Karpas-422 (cell line): ENCODE measurements around the gene CELF4. TPM values are rescaled to one million over a fixed set of nuclear protein-coding genes. Genes with fewer than 3 reads are reported as not detected.
"Not testable (repeated sequence)": the region's sequence is repeated elsewhere in the genome, so short reads cannot be mapped to it uniquely, and the experiment has no call there.

Source experiments
- DNase-seq: peaks from one replicate; pipeline ENCODE4 v3.0.0-alpha.2; 2015
- H2AFZ ChIP-seq: fragments of 200-600 bp; sonication (generic); 2 replicates; pipeline ENCODE4 v1.6.1; 2014; ENCODE audit warnings: antibody characterized with exemption, low read length, mixed read lengths
- H3K27ac ChIP-seq: fragments of 200-600 bp; sonication (generic); 2 replicates; pipeline ENCODE4 v1.5.1; 2014; ENCODE audit warnings: mild to moderate bottlenecking, low read length, moderate library complexity
- H3K27me3 ChIP-seq: fragments of 200-600 bp; sonication (generic); 2 replicates; pipeline ENCODE4 v1.6.1; 2014; ENCODE audit warnings: low read length, mixed read lengths
- H3K36me3 ChIP-seq: fragments of 200-600 bp; sonication (generic); 2 replicates; pipeline ENCODE4 v1.6.1; 2014; ENCODE audit warnings: low read length, mixed read lengths; ENCODE audit not compliant: insufficient read depth
- H3K4me1 ChIP-seq: fragments of 200-600 bp; sonication (generic); 2 replicates; pipeline ENCODE4 v1.6.1; 2014; ENCODE audit warnings: mild to moderate bottlenecking, low read length, mixed read lengths
- H3K4me2 ChIP-seq: fragments of 200-600 bp; sonication (generic); 2 replicates; pipeline ENCODE4 v1.6.1; 2014; ENCODE audit warnings: low read length, low read depth, mild to moderate bottlenecking; ENCODE audit not compliant: poor library complexity, severe bottlenecking
- H3K4me3 ChIP-seq: fragments of 200-600 bp; sonication (generic); 2 replicates; pipeline ENCODE4 v1.5.1; 2014; ENCODE audit warnings: mild to moderate bottlenecking, antibody characterized with exemption, low read length, mixed read lengths
- H3K79me2 ChIP-seq: fragments of 200-600 bp; sonication (generic); 2 replicates; pipeline ENCODE4 v1.6.1; 2014; ENCODE audit warnings: mild to moderate bottlenecking, low read length, mixed read lengths
- H3K9ac ChIP-seq: fragments of 200-600 bp; sonication (generic); 2 replicates; pipeline ENCODE4 v1.6.0; 2014; ENCODE audit warnings: low read length
- H3K9me2 ChIP-seq: fragments of 200-600 bp; sonication (generic), shearing (Covaris generic); replicated peaks from 2 replicates; pipeline ENCODE4 v1.6.0; 2014; ENCODE audit warnings: mild to moderate bottlenecking, low read length, moderate library complexity; ENCODE audit not compliant: insufficient read depth
- H3K9me3 ChIP-seq: fragments of 300-700, 200-600 bp; sonication (generic); 2 replicates; pipeline ENCODE4 v1.6.1; 2014; ENCODE audit warnings: low read length, mixed read lengths
- H4K20me1 ChIP-seq: fragments of 200-600 bp; sonication (generic); 2 replicates; pipeline ENCODE4 v1.6.1; 2014; ENCODE audit warnings: mild to moderate bottlenecking, antibody characterized with exemption, low read length, low read depth; ENCODE audit not compliant: insufficient read depth
- total RNA-seq: library from RNA; depleted of rRNA; stranded (reverse); fragments of >200 nt; shearing (Covaris generic); gene quantifications from 2 replicates; pipeline ENCODE4 v1.2.3, GENCODE V29; 2014; ENCODE audit warnings: low replicate concordance

Gene CELF4
- total RNA-seq, 1 experiment from 2014 or later: not detected

GRCh38 chr18:37465958-37466357 is 99.6 kb downstream of the CELF4 start:
- H3K36me3 ChIP-seq: no peaks in the 10 kb centered on the region
- H3K9me2 ChIP-seq: no peaks in the 10 kb centered on the region
- H3K4me2 ChIP-seq: no peak overlapping the region
- H3K27me3 ChIP-seq: no peaks in the 10 kb centered on the region
- no peaks in the 10 kb centered on the region for H3K79me2 ChIP-seq
- H4K20me1 ChIP-seq: no peaks in the 10 kb centered on the region
- no peak overlapping the region for H3K27ac ChIP-seq
- no peak for DNase-seq
- no peak overlapping the region for H3K4me3 ChIP-seq
- no peak overlapping the region for H2AFZ ChIP-seq
- H3K9ac ChIP-seq: no peak overlapping the region
- no peaks in the 10 kb centered on the region for H3K4me1 ChIP-seq
- H3K9me3 ChIP-seq: no peaks in the 10 kb centered on the region

GRCh38 chr18:37464257-37464656 is 101.3 kb downstream of the CELF4 start:
- Histone ChIP-seq H3K4me2 (no peak overlapping the region), H3K27ac (no peak overlapping the region), H4K20me1 (no peaks in the 10 kb centered on the region), H3K9ac (no peak overlapping the region), H3K4me1 (no peaks in the 10 kb centered on the region), H3K4me3 (no peak overlapping the region), H3K9me3 (no peaks in the 10 kb centered on the region), H3K79me2 (no peaks in the 10 kb centered on the region), H3K9me2 (no peaks in the 10 kb centered on the region), H3K27me3 (no peaks in the 10 kb centered on the region), H3K36me3 (no peaks in the 10 kb centered on the region), H2AFZ (no peak overlapping the region)
- DNase-seq: no peak

GRCh38 chr18:37461329-37461728 is 104.3 kb downstream of the CELF4 start:
- H3K27ac ChIP-seq, DNase-seq, H3K79me2 ChIP-seq, H3K27me3 ChIP-seq, H3K9me3 ChIP-seq, H3K4me1 ChIP-seq, H3K9me2 ChIP-seq, H3K36me3 ChIP-seq, H3K4me3 ChIP-seq, H3K9ac ChIP-seq, H2AFZ ChIP-seq, H3K4me2 ChIP-seq, H4K20me1 ChIP-seq: not testable (repeated sequence)

- no peak overlapping the region for H3K4me2 ChIP-seq
- H3K4me1 ChIP-seq: no peaks in the 10 kb centered on the region
- H3K4me3 ChIP-seq: no peak overlapping the region
- no peak overlapping the region for H3K27ac ChIP-seq
- H3K9ac ChIP-seq: no peak overlapping the region
- H3K79me2 ChIP-seq: no peaks in the 10 kb centered on the region
- no peak overlapping the region for H2AFZ ChIP-seq
- no peaks in the 10 kb centered on the region for H3K9me3 ChIP-seq
- DNase-seq: no peak
- no peaks in the 10 kb centered on the region for H3K27me3 ChIP-seq
- no peaks in the 10 kb centered on the region for H3K9me2 ChIP-seq
- no peaks in the 10 kb centered on the region for H3K36me3 ChIP-seq
- no peaks in the 10 kb centered on the region for H4K20me1 ChIP-seq
These were observed 105.0 kb downstream of the CELF4 start for GRCh38 chr18:37460604-37461003.

- H3K4me3 ChIP-seq: no peak overlapping the region
- no peaks in the 10 kb centered on the region for H3K4me1 ChIP-seq
- H3K4me2 ChIP-seq: no peak overlapping the region
- no peak for DNase-seq
- H4K20me1 ChIP-seq: no peaks in the 10 kb centered on the region
- H3K9me3 ChIP-seq: no peaks in the 10 kb centered on the region
- H3K27me3 ChIP-seq: no peaks in the 10 kb centered on the region
- H3K9ac ChIP-seq: no peak overlapping the region
- H3K36me3 ChIP-seq: no peaks in the 10 kb centered on the region
- no peak overlapping the region for H3K27ac ChIP-seq
- H3K79me2 ChIP-seq: no peaks in the 10 kb centered on the region
- no peaks in the 10 kb centered on the region for H3K9me2 ChIP-seq
- no peak overlapping the region for H2AFZ ChIP-seq
These were observed 106.9 kb downstream of the CELF4 start for GRCh38 chr18:37458697-37459096.

GRCh38 chr18:37457753-37458152 is 107.8 kb downstream of the CELF4 start:
- Histone ChIP-seq H3K9ac (no peak overlapping the region), H4K20me1 (no peaks in the 10 kb centered on the region), H3K4me2 (no peak overlapping the region), H3K27me3 (no peaks in the 10 kb centered on the region), H2AFZ (no peak overlapping the region), H3K9me3 (no peaks in the 10 kb centered on the region), H3K9me2 (no peaks in the 10 kb centered on the region), H3K79me2 (no peaks in the 10 kb centered on the region), H3K36me3 (no peaks in the 10 kb centered on the region), H3K4me1 (no peaks in the 10 kb centered on the region), H3K27ac (no peak overlapping the region), H3K4me3 (no peak overlapping the region)
- DNase-seq: no peak

- H3K9ac ChIP-seq: no peak overlapping the region
- no peaks in the 10 kb centered on the region for H3K9me2 ChIP-seq
- H3K9me3 ChIP-seq: no peaks in the 10 kb centered on the region
- no peak overlapping the region for H2AFZ ChIP-seq
- H3K27ac ChIP-seq: no peak overlapping the region
- H3K4me1 ChIP-seq: no peaks in the 10 kb centered on the region
- DNase-seq: no peak
- no peak overlapping the region for H3K4me2 ChIP-seq
- H3K4me3 ChIP-seq: no peak overlapping the region
- H3K79me2 ChIP-seq: no peaks in the 10 kb centered on the region
- H3K27me3 ChIP-seq: no peaks in the 10 kb centered on the region
- no peaks in the 10 kb centered on the region for H4K20me1 ChIP-seq
- H3K36me3 ChIP-seq: no peaks in the 10 kb centered on the region
These were observed 108.3 kb downstream of the CELF4 start for GRCh38 chr18:37457341-37457740.

GRCh38 chr18:37456873-37457272 is 108.7 kb downstream of the CELF4 start:
- Histone ChIP-seq H3K9me3 (no peaks in the 10 kb centered on the region), H3K27ac (no peak overlapping the region), H3K9me2 (no peaks in the 10 kb centered on the region), H3K9ac (no peak overlapping the region), H3K4me3 (no peak overlapping the region), H4K20me1 (no peaks in the 10 kb centered on the region), H2AFZ (no peak overlapping the region), H3K4me1 (no peaks in the 10 kb centered on the region), H3K36me3 (no peaks in the 10 kb centered on the region), H3K4me2 (no peak overlapping the region), H3K79me2 (no peaks in the 10 kb centered on the region), H3K27me3 (no peaks in the 10 kb centered on the region)
- DNase-seq: no peak

GRCh38 chr18:37456395-37456794 is 109.2 kb downstream of the CELF4 start:
- H3K9ac ChIP-seq: no peak overlapping the region
- no peak for DNase-seq
- H3K9me2 ChIP-seq: no peaks in the 10 kb centered on the region
- H3K79me2 ChIP-seq: no peaks in the 10 kb centered on the region
- H3K9me3 ChIP-seq: no peaks in the 10 kb centered on the region
- H3K27ac ChIP-seq: no peak overlapping the region
- H3K4me1 ChIP-seq: no peaks in the 10 kb centered on the region
- H4K20me1 ChIP-seq: no peaks in the 10 kb centered on the region
- no peak overlapping the region for H3K4me3 ChIP-seq
- H3K27me3 ChIP-seq: no peaks in the 10 kb centered on the region
- no peaks in the 10 kb centered on the region for H3K36me3 ChIP-seq
- no peak overlapping the region for H3K4me2 ChIP-seq
- H2AFZ ChIP-seq: no peak overlapping the region
